Measurements from ENCODE around the gene ADAMTS17.

GRCh38 chr15:100052716-100053473 lies 288.9 kb downstream of the ADAMTS17 start:
- no peak for TF ChIP-seq CTCF (IDR thresholded peaks at IDR 0.05)
- no peak for TF ChIP-seq REST (IDR thresholded peaks at IDR 0.05; ENCODE audit: insufficient read depth in 1 of 2, low read depth in 2 of 2, low read length in 1 of 2)
